HepG2 (cell line): Measurements from ENCODE around the gene GPN2. TPM values are rescaled to one million over a fixed set of nuclear protein-coding genes. Genes with fewer than 3 reads are reported as not detected.

Source experiments
- EEA1 ChIP-seq: sonication (generic); formaldehyde crosslinking; IDR thresholded peaks from 2 replicates; pipeline ENCODE4 v1.5.1; 2020; ENCODE audit warnings: mild to moderate bottlenecking, missing genetic modification reagents, borderline replicate concordance
- FOXO1 ChIP-seq: sonication (generic); formaldehyde crosslinking; IDR thresholded peaks from 2 replicates; pipeline ENCODE4 v1.4.0; 2020; ENCODE audit warnings: missing genetic modification reagents
- KIAA2018 ChIP-seq: sonication (generic); formaldehyde crosslinking; IDR thresholded peaks from 2 replicates; pipeline ENCODE4 v1.5.0; 2020; ENCODE audit warnings: mild to moderate bottlenecking, missing genetic modification reagents, borderline replicate concordance
- MXI1 ChIP-seq: IDR thresholded peaks from 3 replicates; pipeline ENCODE4 v1.6.1; 2012; ENCODE audit warnings: low read depth, low read length, inconsistent platforms, borderline replicate concordance
- PAX8 ChIP-seq: sonication (generic); formaldehyde crosslinking; IDR thresholded peaks from 2 replicates; pipeline ENCODE4 v1.8.0; 2022; ENCODE audit warnings: mild to moderate bottlenecking, missing genetic modification reagents, borderline replicate concordance
- SMYD3 ChIP-seq: sonication (generic); formaldehyde crosslinking; IDR thresholded peaks from 2 replicates; pipeline ENCODE4 v1.8.1; 2023; ENCODE audit warnings: mild to moderate bottlenecking, missing genetic modification reagents
- SOX13 ChIP-seq, 3 experiments: fragments of 450-650 bp in 1 of 3; sonication (generic) in 1 of 3; formaldehyde crosslinking in 1 of 3; IDR thresholded peaks in 2 of 3; conservative IDR thresholded peaks in 1 of 3; 2 replicates each; pipeline versions ENCODE4 v1.5.0 to v1.6.1; 2016 to 2020; ENCODE audit warnings: antibody characterized with exemption in 1 of 3, mild to moderate bottlenecking in 1 of 3, missing compliant biosample characterization in 1 of 3, missing genetic modification reagents in 1 of 3, moderate library complexity in 1 of 3
- U2AF1 ChIP-seq: fragments of 200-400 bp; formaldehyde crosslinking; optimal IDR thresholded peaks from 2 replicates; pipeline ENCODE3; 2017; ENCODE audit warnings: mild to moderate bottlenecking, low read depth, low read length
- ZNF282 ChIP-seq: fragments of 450-650 bp; IDR thresholded peaks from 2 replicates; pipeline ENCODE4 v1.6.1; 2018; ENCODE audit not compliant: partially characterized antibody
- ZNF30 ChIP-seq: sonication (generic); formaldehyde crosslinking; IDR thresholded peaks from 2 replicates; pipeline ENCODE4 v1.5.0; 2020; ENCODE audit warnings: mild to moderate bottlenecking, missing genetic modification reagents
- ZNF343 ChIP-seq: sonication (generic); formaldehyde crosslinking; IDR thresholded peaks from 2 replicates; pipeline ENCODE4 v1.4.0; 2020; ENCODE audit warnings: mild to moderate bottlenecking, missing genetic modification reagents
- ZNF546 ChIP-seq: sonication (generic); formaldehyde crosslinking; conservative IDR thresholded peaks from 2 replicates; pipeline ENCODE4 v1.8.1; 2023; ENCODE audit warnings: mild to moderate bottlenecking, missing genetic modification reagents
- ZNF660 ChIP-seq: sonication (generic); formaldehyde crosslinking; IDR thresholded peaks from 2 replicates; pipeline ENCODE4 v1.5.1; 2020; ENCODE audit warnings: mild to moderate bottlenecking, low read depth, missing genetic modification reagents, borderline replicate concordance
- ZNF772 ChIP-seq: sonication (generic); formaldehyde crosslinking; IDR thresholded peaks from 2 replicates; pipeline ENCODE4 v1.5.0; 2020; ENCODE audit warnings: mild to moderate bottlenecking, missing genetic modification reagents
- polyA plus RNA-seq, 8 experiments: library from polyadenylated mRNA; depleted of rRNA in 3 of 8; stranded (reverse) in 7 of 8; unstranded in 1 of 8; fragments of >200 nt; fragmentation: Illumina TruSeq in 4 of 8; extraction: Trizol in 4 of 8; gene quantifications; 2 replicates each; pipeline versions ENCODE4 v1.2.1 to v1.2.3, GENCODE V29; 2011 to 2016; ENCODE audit warnings: low read depth in 4 of 8, missing spikeins in 1 of 8, mixed read lengths in 1 of 8; ENCODE audit not compliant: insufficient read depth in 1 of 8
- total RNA-seq, 5 experiments: library from RNA; depleted of rRNA; stranded (reverse); fragments of >200 nt; fragmentation: Illumina TruSeq; extraction: Trizol; gene quantifications; 2 replicates each; pipeline ENCODE4 v1.2.3, GENCODE V29; 2016; ENCODE audit warnings: low read depth in 1 of 5
- TF ChIP-seq, protein P1 (sequence below): IDR thresholded peaks from 2 replicates; pipeline ENCODE4 v1.6.1; 2016
- TF ChIP-seq, protein P2 (sequence below): sonication (generic); formaldehyde crosslinking; conservative IDR thresholded peaks from 2 replicates; pipeline ENCODE4 v1.4.0; 2020; ENCODE audit warnings: missing genetic modification reagents

GPN2 gene
- total and polyA plus RNA-seq, 2 of the 13 experiments (the other 11 are each of a cell fraction or from before 2014, with no cell fraction given) = 19.3 to 38.9 TPM

DNA sequence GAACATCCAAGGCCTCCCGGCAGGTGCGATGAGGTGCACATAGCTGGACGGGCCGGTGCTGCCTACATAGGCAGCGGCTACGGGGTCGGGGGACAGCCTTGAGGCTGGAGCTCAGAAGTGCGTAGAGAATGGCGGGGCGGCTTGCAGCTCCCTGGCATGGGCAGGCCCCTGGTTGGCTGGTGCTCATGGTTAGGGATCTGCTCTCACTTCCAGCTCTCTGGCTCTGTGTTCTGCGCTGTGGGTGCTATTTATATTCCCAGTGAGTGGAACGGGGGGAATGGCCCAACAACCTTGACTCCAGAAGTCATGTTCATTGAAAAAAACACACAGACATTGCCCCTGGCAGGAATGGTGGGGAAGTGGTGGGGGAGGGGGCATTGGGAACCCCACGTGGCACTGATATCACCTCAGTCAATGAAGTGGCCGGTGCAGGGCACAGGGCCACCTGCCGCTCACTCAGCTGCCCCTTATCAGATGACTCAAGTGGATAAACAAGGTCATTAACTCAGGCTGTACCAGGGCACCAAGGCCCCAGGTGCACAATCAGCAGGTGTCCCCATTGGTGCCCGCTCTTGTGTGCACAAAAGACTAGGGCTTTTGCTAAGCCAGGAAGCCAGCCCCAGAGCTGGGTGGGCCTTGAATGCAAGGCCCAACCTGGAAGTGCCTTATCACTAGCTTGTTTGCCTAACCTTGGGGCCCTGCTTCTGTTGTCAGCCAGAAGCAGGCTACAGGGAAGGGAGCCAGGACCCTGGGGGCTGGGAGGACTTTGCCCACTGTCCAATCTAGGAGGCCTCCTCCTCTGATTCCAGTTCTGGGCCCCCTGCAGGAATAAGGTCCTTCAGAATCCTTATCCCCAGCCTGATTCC is 23.9 kb upstream of the GPN2 start, which contains the start of gene NR0B2 (continued):
- TF ChIP-seq ZNF660 (no peak), EEA1 (0 out of 2 replicates have a peak, but pooled peaks have one; percentile 14), KIAA2018 (CRISPR knock-in tag) (no peak; the same call in 1 of the 2 replicates), ZNF30 (no peak), U2AF1 (peak; percentile 97), ZNF546 (CRISPR knock-in tag) (peak; percentile 71; the same call in 1 of the 2 replicates), FOXO1 (peak; percentile 99), SMYD3 (CRISPR knock-in tag) (peak; percentile 26), PAX8 (CRISPR knock-in tag) (peak; percentile 35; the same call in 1 of the 2 replicates), SOX13 (IDR thresholded peaks at IDR 0.05) (peak; percentile 82), SOX13 (CRISPR knock-in tag; conservative IDR thresholded peaks at IDR 0.05 in 1 of 2, IDR thresholded peaks at IDR 0.05 in 1 of 2) (peak in 1 of 2 experiments; percentile 94; a peak in 2 of 4 replicates), ZNF282 (no peak), ZNF343 (peak; percentile 68; the same call in 1 of the 2 replicates), ZNF772 (CRISPR knock-in tag) (0 out of 2 replicates have a peak, but pooled peaks have one; percentile 45), MXI1 (peak; percentile 76; the same call in 1 of the 3 replicates)
- TF ChIP-seq, protein P1, sequence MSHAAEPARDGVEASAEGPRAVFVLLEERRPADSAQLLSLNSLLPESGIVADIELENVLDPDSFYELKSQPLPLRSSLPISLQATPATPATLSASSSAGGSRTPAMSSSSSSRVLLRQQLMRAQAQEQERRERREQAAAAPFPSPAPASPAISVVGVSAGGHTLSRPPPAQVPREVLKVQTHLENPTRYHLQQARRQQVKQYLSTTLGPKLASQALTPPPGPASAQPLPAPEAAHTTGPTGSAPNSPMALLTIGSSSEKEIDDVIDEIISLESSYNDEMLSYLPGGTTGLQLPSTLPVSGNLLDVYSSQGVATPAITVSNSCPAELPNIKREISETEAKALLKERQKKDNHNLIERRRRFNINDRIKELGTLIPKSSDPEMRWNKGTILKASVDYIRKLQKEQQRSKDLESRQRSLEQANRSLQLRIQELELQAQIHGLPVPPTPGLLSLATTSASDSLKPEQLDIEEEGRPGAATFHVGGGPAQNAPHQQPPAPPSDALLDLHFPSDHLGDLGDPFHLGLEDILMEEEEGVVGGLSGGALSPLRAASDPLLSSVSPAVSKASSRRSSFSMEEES (CRISPR knock-in tag) = peak; percentile 99
- TF ChIP-seq, protein P2, sequence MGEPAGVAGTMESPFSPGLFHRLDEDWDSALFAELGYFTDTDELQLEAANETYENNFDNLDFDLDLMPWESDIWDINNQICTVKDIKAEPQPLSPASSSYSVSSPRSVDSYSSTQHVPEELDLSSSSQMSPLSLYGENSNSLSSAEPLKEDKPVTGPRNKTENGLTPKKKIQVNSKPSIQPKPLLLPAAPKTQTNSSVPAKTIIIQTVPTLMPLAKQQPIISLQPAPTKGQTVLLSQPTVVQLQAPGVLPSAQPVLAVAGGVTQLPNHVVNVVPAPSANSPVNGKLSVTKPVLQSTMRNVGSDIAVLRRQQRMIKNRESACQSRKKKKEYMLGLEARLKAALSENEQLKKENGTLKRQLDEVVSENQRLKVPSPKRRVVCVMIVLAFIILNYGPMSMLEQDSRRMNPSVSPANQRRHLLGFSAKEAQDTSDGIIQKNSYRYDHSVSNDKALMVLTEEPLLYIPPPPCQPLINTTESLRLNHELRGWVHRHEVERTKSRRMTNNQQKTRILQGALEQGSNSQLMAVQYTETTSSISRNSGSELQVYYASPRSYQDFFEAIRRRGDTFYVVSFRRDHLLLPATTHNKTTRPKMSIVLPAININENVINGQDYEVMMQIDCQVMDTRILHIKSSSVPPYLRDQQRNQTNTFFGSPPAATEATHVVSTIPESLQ = no peak
